CD14-positive monocyte (primary cell): ENCODE data around the gene VWA7. TPM values are rescaled to one million over a fixed set of nuclear protein-coding genes. Genes with fewer than 3 reads are reported as not detected.

Experiments
- DNase-seq, 3 donors: peaks; one replicate each; pipeline ENCODE4 v3.0.0-alpha.2; 2011 to 2022
- H2AFZ ChIP-seq: 2 replicates; pipeline ENCODE4 v1.6.0; 2012; ENCODE audit warnings: mild to moderate bottlenecking, low read depth, low read length, inconsistent platforms; ENCODE audit not compliant: insufficient read depth, poor library complexity, severe bottlenecking
- H3K27ac ChIP-seq, 2 donors: 1 replicate in 1 of 2; 2 replicates in 1 of 2; pipeline ENCODE4 v1.5.1; 2012 to 2013; ENCODE audit warnings: low read length in 2 of 2, control low read depth in 1 of 2, inconsistent platforms in 1 of 2, low read depth in 1 of 2, mild to moderate bottlenecking in 1 of 2
- H3K27me3 ChIP-seq, 2 donors: one replicate each; pipeline versions ENCODE4 v1.6.0 to v1.6.1; 2011 to 2013; ENCODE audit warnings: low read length in 2 of 2; ENCODE audit not compliant: control insufficient read depth in 2 of 2, insufficient read depth in 2 of 2
- H3K36me3 ChIP-seq, 2 donors: replicated peaks in 1 of 2; 1 replicate in 1 of 2; 2 replicates in 1 of 2; pipeline versions ENCODE4 v1.5.1 to v1.6.1; 2012 to 2013; ENCODE audit warnings: low read length in 2 of 2, control low read depth in 1 of 2, inconsistent platforms in 1 of 2, mild to moderate bottlenecking in 1 of 2; ENCODE audit not compliant: insufficient read depth in 2 of 2, control insufficient read depth in 1 of 2
- H3K4me1 ChIP-seq, 2 donors: 1 replicate in 1 of 2; 2 replicates in 1 of 2; pipeline versions ENCODE4 v1.5.1 to v1.6.1; 2012 to 2013; ENCODE audit warnings: low read length in 2 of 2, control low read depth in 1 of 2, inconsistent platforms in 1 of 2, mild to moderate bottlenecking in 1 of 2, moderate library complexity in 1 of 2; ENCODE audit not compliant: insufficient read depth in 2 of 2, control insufficient read depth in 1 of 2
- H3K4me2 ChIP-seq: replicated peaks from 2 replicates; pipeline ENCODE3; 2012; ENCODE audit warnings: low read length, moderate library complexity, mild to moderate bottlenecking; ENCODE audit not compliant: poor library complexity, severe bottlenecking; ENCODE audit errors: extremely low read depth
- H3K4me3 ChIP-seq, 3 experiments: fragments of 200-600 bp in 1 of 3; sonication (generic) in 1 of 3; replicated peaks in 1 of 3; 1 replicate in 2 of 3; 2 replicates in 1 of 3; pipeline ENCODE4 v1.5.1; 2011 to 2013; ENCODE audit warnings: low read length in 3 of 3, mild to moderate bottlenecking in 3 of 3, control low read depth in 2 of 3, low read depth in 2 of 3, inconsistent platforms in 1 of 3, moderate library complexity in 1 of 3
- H3K79me2 ChIP-seq: 2 replicates; pipeline ENCODE4 v1.6.0; 2012; ENCODE audit warnings: mild to moderate bottlenecking, control low read depth, inconsistent platforms, low read length, moderate library complexity; ENCODE audit not compliant: insufficient read depth
- H3K9ac ChIP-seq: 2 replicates; pipeline ENCODE4 v1.6.0; 2017; ENCODE audit warnings: low read length, mild to moderate bottlenecking; ENCODE audit not compliant: insufficient read depth, poor library complexity, severe bottlenecking
- H3K9me3 ChIP-seq, 2 donors: replicated peaks in 1 of 2; 1 replicate in 1 of 2; 2 replicates in 1 of 2; pipeline versions ENCODE4 v1.5.1 to v1.6.1; 2012 to 2013; ENCODE audit warnings: low read length in 2 of 2, control low read depth in 1 of 2; ENCODE audit not compliant: control insufficient read depth in 1 of 2, insufficient read depth in 1 of 2
- H4K20me1 ChIP-seq: 2 replicates; pipeline ENCODE4 v1.6.0; 2012; ENCODE audit warnings: mild to moderate bottlenecking, low read length, control low read depth, moderate library complexity; ENCODE audit not compliant: insufficient read depth
- H3K27ac Mint-ChIP-seq, 7 donors: one replicate each; pipeline ENCODE4 v1.8.0; 2020; ENCODE audit warnings: mild to moderate bottlenecking in 7 of 7, mixed read lengths in 7 of 7, moderate library complexity in 6 of 7, inconsistent platforms in 2 of 7
- H3K27me3 Mint-ChIP-seq, 3 donors: one replicate each; pipeline ENCODE4 v1.8.0; 2021 to 2022; ENCODE audit warnings: low read depth in 3 of 3, mild to moderate bottlenecking in 3 of 3, mixed read lengths in 3 of 3, moderate library complexity in 3 of 3, inconsistent platforms in 1 of 3
- H3K36me3 Mint-ChIP-seq, 2 donors: one replicate each; pipeline ENCODE4 v1.8.0; 2020; ENCODE audit warnings: mixed read lengths in 2 of 2, inconsistent platforms in 1 of 2, mild to moderate bottlenecking in 1 of 2
- H3K4me1 Mint-ChIP-seq: one replicate; pipeline ENCODE4 v1.8.0; 2020; ENCODE audit warnings: mild to moderate bottlenecking, mixed read lengths
- H3K4me3 Mint-ChIP-seq, 2 donors: one replicate each; pipeline ENCODE4 v1.8.0; 2020; ENCODE audit warnings: mild to moderate bottlenecking in 2 of 2, mixed read lengths in 2 of 2, moderate library complexity in 1 of 2
- H3K9me3 Mint-ChIP-seq, 7 donors: one replicate each; pipeline ENCODE4 v1.8.0; 2020 to 2022; ENCODE audit warnings: mixed read lengths in 7 of 7, mild to moderate bottlenecking in 6 of 7, moderate library complexity in 6 of 7, inconsistent platforms in 2 of 7
- WGBS: methylation state at CpG from one replicate; pipeline ENCODE4 v1.1.5; 2013; ENCODE audit warnings: missing lambda C conversion rate; ENCODE audit not compliant: insufficient coverage; 5-methylcytosine and 5-hydroxymethylcytosine counted together
- intact Hi-C, 2 donors: fragments of 100-400 bp; cut with micrococcal nuclease; formaldehyde crosslinking; loops; one replicate each; pipeline versions ENCODE4 v1.15.0 to v1.15.1; 2023
- polyA plus RNA-seq, 3 donors: library from polyadenylated mRNA; depleted of rRNA in 1 of 3; unstranded in 2 of 3; stranded (reverse) in 1 of 3; fragments of 300-500 nt in 2 of 3; fragments of >200 nt in 1 of 3; fragmentation: Illumina TruSeq in 2 of 3; gene quantifications; 1 replicate in 2 of 3; 2 replicates in 1 of 3; pipeline ENCODE4 v1.2.3, GENCODE V29; 2012 to 2021
- TF ChIP-seq, protein P1 (sequence below): fragments of 200-600 bp; IDR thresholded peaks from one replicate; pipeline ENCODE4 v1.8.0; 2022; ENCODE audit warnings: antibody characterized with exemption, mild to moderate bottlenecking

Gene VWA7
- polyA plus RNA-seq, 3 donors: 0.57 TPM; not detected in 2

DNA sequence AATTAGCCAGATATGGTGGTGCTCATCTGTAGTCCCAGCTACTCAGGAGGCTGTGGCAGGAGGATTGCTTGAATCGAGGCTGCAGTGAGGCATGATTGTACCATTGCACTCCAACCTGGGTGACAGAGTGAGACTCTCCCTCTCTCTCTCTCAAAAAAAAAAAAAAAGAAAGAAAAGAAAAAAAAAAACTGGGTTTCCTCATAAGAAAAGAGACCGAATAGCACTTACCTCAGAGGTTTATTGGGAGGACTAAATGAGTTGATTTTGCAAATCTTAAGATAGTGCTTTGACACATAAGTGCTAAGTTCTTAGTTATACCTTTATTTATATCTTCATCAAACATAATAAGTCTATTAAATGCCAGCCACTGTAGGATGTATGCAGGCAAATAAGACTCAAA lies 6.3 kb downstream of the VWA7 start:
- Histone ChIP-seq H2AFZ (no peak overlapping the region), H3K4me3 (no peak overlapping the region), H3K9ac (no peak overlapping the region), H3K79me2 (no peaks in the 10 kb centered on the region), H3K27me3 (no peaks in the 10 kb centered on the region), H3K9me3 (no peaks in the 10 kb centered on the region), H3K4me2 (no peak overlapping the region), H3K36me3 (no peaks in the 10 kb centered on the region), H3K4me1 (peaks cover 29 to 30% of the 10 kb centered on the region in 2 donors), H4K20me1 (no peaks in the 10 kb centered on the region), H3K27ac (no peak overlapping the region)
- Mint-ChIP-seq H3K27me3 (peaks cover 0 to 7% (median 2%) of the 10 kb centered on the region in 3 donors), H3K9me3 (peaks cover 0 to 1% (median 0%) of the 10 kb centered on the region in 7 donors), H3K27ac (peak overlapping the region in 1 of 7 donors; percentile 41), H3K4me1 (peaks cover 29% of the 10 kb centered on the region), H3K36me3 (no peaks in the 10 kb centered on the region), H3K4me3 (no peak overlapping the region)
- intact Hi-C loops: no loop called here
- DNase-seq: no peak
- TF ChIP-seq, protein P1, sequence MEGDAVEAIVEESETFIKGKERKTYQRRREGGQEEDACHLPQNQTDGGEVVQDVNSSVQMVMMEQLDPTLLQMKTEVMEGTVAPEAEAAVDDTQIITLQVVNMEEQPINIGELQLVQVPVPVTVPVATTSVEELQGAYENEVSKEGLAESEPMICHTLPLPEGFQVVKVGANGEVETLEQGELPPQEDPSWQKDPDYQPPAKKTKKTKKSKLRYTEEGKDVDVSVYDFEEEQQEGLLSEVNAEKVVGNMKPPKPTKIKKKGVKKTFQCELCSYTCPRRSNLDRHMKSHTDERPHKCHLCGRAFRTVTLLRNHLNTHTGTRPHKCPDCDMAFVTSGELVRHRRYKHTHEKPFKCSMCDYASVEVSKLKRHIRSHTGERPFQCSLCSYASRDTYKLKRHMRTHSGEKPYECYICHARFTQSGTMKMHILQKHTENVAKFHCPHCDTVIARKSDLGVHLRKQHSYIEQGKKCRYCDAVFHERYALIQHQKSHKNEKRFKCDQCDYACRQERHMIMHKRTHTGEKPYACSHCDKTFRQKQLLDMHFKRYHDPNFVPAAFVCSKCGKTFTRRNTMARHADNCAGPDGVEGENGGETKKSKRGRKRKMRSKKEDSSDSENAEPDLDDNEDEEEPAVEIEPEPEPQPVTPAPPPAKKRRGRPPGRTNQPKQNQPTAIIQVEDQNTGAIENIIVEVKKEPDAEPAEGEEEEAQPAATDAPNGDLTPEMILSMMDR: no peak
- WGBS: no CpG with 5 or more reads among the region's 2 CpGs

DNA sequence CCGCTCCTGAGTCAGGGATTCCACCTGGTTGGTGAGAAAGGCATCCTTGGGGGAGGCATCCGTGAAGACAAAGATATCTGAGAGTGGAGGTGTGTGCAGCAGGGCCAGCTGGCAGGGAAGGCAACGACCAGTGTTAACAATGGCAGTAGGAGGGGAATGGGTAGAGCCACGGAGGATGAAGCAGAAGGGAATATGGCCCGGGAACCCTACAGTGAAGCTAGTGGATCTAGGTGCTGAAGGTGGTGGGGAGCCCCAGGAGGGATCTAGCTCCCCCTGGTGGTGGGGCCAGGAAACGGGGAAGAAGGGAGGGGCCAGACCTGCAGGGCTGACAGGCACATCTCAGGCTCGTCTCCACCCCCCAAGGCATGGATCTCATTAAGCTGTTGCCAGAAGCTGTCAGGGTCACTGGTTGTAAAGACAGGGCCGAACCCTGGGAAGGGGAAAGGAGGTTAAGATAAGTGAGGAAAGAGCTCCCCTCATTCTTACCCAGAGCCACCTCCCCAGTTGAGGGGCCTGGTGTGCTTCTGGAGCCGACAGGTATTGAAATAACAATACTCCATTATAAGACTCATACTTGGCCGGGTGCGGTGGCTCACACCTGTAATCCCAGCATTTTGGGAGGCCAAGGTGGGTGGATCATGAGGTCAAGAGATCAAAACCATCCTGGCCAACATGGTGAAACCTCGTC lies 7.3 kb downstream of the VWA7 start:
- H3K4me1 ChIP-seq: peaks cover 29 to 30% of the 10 kb centered on the region in 2 donors
- H3K9me3 ChIP-seq: no peaks in the 10 kb centered on the region
- no peaks in the 10 kb centered on the region for H3K79me2 ChIP-seq
- DNase-seq: peak; percentile 66 to 79 (median 79)
- H3K4me3 Mint-ChIP-seq: no peak overlapping the region
- H3K27me3 ChIP-seq: no peaks in the 10 kb centered on the region
- peak overlapping the region; percentile 59 for H3K4me2 ChIP-seq
- no peak overlapping the region for H3K9ac ChIP-seq
- no peak overlapping the region for H2AFZ ChIP-seq
- WGBS: 86% methylated on average over 3 of the region's 12 CpGs
- H4K20me1 ChIP-seq: no peaks in the 10 kb centered on the region
- H3K4me1 Mint-ChIP-seq: peaks cover 29% of the 10 kb centered on the region
- peaks cover 0 to 3% of the 10 kb centered on the region in 2 donors for H3K36me3 Mint-ChIP-seq
- H3K9me3 Mint-ChIP-seq: peaks cover 0 to 1% (median 0%) of the 10 kb centered on the region in 7 donors
- H3K27me3 Mint-ChIP-seq: peaks cover 0 to 11% (median 3%) of the 10 kb centered on the region in 3 donors
- peak overlapping the region in 1 of 3 experiments; percentile 55 for H3K4me3 ChIP-seq
- TF ChIP-seq, protein P1: peak; percentile 78
- intact Hi-C loops: loop anchor here (2.0 to 5.0 kb wide), 5 partner anchors 25 to 93 kb away; partner anchors contain the start of gene VARS1 (in 1 of the 2)
- peak overlapping the region; percentile 91 to 96 (median 94) for H3K27ac Mint-ChIP-seq
- no peaks in the 10 kb centered on the region for H3K36me3 ChIP-seq
- peak overlapping the region; percentile 82 to 88 for H3K27ac ChIP-seq
